ENCODE data around the gene UFSP1. TPM values are rescaled to one million over a fixed set of nuclear protein-coding genes. Genes with fewer than 3 reads are reported as not detected.

The UFSP1 gene
- total RNA-seq, 1 experiment from 2014 or later, result 2.8 TPM

DNA sequence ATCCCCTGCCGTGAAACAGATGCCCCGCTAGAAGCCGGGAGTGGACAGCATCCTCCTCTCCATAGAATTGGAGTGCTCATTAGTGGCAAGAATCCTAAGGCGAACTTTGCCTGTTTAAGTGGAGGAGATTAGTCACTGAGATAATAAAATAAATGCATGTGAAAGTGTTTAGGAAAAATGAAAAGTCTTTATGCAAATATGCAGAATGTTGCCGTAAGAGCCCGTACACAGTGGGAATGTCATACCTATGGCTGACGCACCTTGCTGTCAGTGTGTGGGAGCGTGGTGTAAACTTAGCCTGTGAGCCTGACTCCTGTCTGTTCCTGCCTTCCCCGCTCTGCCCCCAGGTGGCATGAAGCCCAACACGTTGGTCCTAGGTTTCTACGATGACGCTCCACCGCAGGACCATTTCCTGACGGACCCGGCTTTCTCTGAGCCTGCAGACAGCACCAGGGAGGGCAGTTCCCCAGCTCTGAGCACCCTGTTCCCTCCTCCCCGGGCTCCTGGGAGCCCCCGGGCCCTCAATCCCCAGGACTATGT, 24.1 kb downstream of the UFSP1 start:
- H3K4me3 ChIP-seq, result no peak overlapping the region
- ChIA-PET CTCF (no interaction called here), POLR2A (ENCODE audit: unreplicated experiment) (interaction anchor here (0.5 to 0.6 kb wide), 2 partner anchors 24 to 436 kb away, joined by 4 to 5 read pairs; partner anchors contain the start of gene UFSP1)
- H2AFZ ChIP-seq, result no peak overlapping the region
- TF ChIP-seq, protein P1, sequence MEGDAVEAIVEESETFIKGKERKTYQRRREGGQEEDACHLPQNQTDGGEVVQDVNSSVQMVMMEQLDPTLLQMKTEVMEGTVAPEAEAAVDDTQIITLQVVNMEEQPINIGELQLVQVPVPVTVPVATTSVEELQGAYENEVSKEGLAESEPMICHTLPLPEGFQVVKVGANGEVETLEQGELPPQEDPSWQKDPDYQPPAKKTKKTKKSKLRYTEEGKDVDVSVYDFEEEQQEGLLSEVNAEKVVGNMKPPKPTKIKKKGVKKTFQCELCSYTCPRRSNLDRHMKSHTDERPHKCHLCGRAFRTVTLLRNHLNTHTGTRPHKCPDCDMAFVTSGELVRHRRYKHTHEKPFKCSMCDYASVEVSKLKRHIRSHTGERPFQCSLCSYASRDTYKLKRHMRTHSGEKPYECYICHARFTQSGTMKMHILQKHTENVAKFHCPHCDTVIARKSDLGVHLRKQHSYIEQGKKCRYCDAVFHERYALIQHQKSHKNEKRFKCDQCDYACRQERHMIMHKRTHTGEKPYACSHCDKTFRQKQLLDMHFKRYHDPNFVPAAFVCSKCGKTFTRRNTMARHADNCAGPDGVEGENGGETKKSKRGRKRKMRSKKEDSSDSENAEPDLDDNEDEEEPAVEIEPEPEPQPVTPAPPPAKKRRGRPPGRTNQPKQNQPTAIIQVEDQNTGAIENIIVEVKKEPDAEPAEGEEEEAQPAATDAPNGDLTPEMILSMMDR (conservative IDR thresholded peaks at IDR 0.05), result no peak; the same call in 1 of the 2 replicates
- no peak for TF ChIP-seq EZH2 (IDR thresholded peaks at IDR 0.05; ENCODE audit: low read depth)
- peak overlapping the region; percentile 95; the same call in 1 of the 2 replicates for H3K4me2 ChIP-seq
- DNase-seq, result peak; percentile 61 to 76
- no peaks in the 10 kb centered on the region for H3K9me3 ChIP-seq (ENCODE audit: insufficient read depth, low read depth)
- no peaks in the 10 kb centered on the region for H4K20me1 ChIP-seq (ENCODE audit: insufficient read depth)
- H3F3A ChIP-seq (ENCODE audit: insufficient read depth, low read depth), result peaks cover 23% of the 10 kb centered on the region
- intact Hi-C loops (cut with micrococcal nuclease; ENCODE audit: unreplicated experiment), result loop anchor here (1.0 to 5.0 kb wide), 3 partner anchors 13 to 158 kb away; partner anchors contain the start of genes EPHB4, POP7 and SLC12A9
- no peaks in the 10 kb centered on the region for H3K36me3 ChIP-seq (ENCODE audit: low read depth)
- H3K27ac ChIP-seq, result peak overlapping the region; percentile 68; the same call in 1 of the 2 replicates
- BruUV-seq (replicated peaks), result no TSS peak
- H3K9me2 ChIP-seq (ENCODE audit: insufficient read depth), result no peaks in the 10 kb centered on the region
- H3K27me3 ChIP-seq (ENCODE audit: insufficient read depth, low read depth), result no peaks in the 10 kb centered on the region
- peaks cover 23% of the 10 kb centered on the region for H3K79me2 ChIP-seq (ENCODE audit: low read depth)
- peaks cover 18% of the 10 kb centered on the region for H3K4me1 ChIP-seq (replicated peaks; ENCODE audit: insufficient read depth)

DNA sequence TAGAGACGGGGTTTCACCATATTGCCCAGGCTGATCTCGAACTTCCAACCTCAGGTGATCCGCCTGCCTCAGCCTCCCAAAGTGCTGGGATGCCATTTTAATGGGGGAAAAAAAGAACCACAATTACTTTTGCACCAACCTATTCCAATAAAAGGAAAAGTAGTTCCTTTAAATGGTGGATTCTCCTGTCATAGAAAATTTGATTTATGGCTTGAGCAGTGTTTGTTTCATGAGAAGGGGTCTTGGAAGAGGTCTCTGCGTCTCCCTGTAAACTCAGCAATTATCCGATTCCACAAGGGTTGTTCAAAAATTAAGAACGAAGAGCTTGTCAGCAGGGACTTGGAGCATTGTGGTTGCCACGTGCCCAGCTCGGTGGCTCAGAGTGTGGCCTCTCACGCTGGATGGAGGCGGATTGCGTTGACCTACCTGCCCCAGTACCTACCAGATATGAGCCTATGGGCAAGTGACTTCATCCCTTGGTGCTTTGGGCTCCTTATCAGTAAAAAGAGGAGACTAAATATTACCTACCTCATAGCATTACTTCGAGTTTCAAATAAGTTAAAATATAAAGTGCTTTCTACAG, 25.2 kb downstream of the UFSP1 start:
- Histone ChIP-seq H3K36me3 (ENCODE audit: low read depth) (no peaks in the 10 kb centered on the region), H3K27me3 (ENCODE audit: insufficient read depth, low read depth) (no peaks in the 10 kb centered on the region), H3K9me2 (ENCODE audit: insufficient read depth) (no peaks in the 10 kb centered on the region), H3K4me2 (no peak overlapping the region), H2AFZ (no peak overlapping the region), H4K20me1 (ENCODE audit: insufficient read depth) (no peaks in the 10 kb centered on the region), H3F3A (ENCODE audit: insufficient read depth, low read depth) (peaks cover 23% of the 10 kb centered on the region), H3K79me2 (ENCODE audit: low read depth) (peaks cover 23% of the 10 kb centered on the region), H3K4me3 (no peak overlapping the region), H3K9me3 (ENCODE audit: insufficient read depth, low read depth) (no peaks in the 10 kb centered on the region), H3K27ac (no peak overlapping the region), H3K4me1 (replicated peaks; ENCODE audit: insufficient read depth) (peaks cover 18% of the 10 kb centered on the region)
- DNase-seq, result no peak
- ChIA-PET CTCF (interaction anchor here (0.6 kb wide), 2 partner anchors 96 to 119 kb away, joined by 4 to 11 read pairs; no protein-coding TSS in a partner anchor), POLR2A (ENCODE audit: unreplicated experiment) (interaction anchor here (0.6 kb wide), 1 partner anchor 37 kb away, joined by 3 read pairs; the partner anchor contains the start of gene EPHB4)
- intact Hi-C loops (cut with micrococcal nuclease; ENCODE audit: unreplicated experiment), result no loop called here
- no TSS peak for BruUV-seq (replicated peaks)
- no peak for TF ChIP-seq EZH2 (IDR thresholded peaks at IDR 0.05; ENCODE audit: low read depth)
- TF ChIP-seq, protein P1 (conservative IDR thresholded peaks at IDR 0.05), result no peak

DNA sequence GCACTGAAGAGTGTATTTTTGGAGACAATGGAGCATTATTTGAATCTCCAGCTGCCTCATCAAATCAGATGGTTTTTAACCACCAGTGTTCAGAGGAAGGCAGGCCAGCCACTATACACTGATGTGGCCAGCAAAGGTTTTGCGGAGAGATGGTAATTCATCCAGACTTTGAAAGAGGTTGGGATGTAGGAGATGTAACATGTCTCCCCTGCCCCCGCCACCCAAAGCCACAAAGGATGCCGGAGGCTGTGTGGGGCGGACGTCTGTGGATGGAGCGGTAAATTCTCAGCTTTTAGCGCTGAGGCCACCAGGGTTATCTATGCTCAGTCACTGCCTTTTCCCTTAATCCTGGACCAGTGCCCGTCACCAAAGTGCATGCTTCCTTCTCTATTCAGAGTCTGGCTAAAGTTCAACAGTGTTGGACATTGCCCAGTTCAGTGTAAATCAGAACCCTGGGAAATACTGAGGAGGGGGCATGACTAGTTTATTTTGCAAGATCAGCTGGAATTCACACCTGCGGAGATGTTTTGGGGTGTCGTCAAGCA, 26.0 kb downstream of the UFSP1 start:
- Histone ChIP-seq H3K27ac (no peak overlapping the region), H3K4me1 (replicated peaks; ENCODE audit: insufficient read depth) (peaks cover 13% of the 10 kb centered on the region), H3K9me2 (ENCODE audit: insufficient read depth) (no peaks in the 10 kb centered on the region), H3F3A (ENCODE audit: insufficient read depth, low read depth) (peaks cover 23% of the 10 kb centered on the region), H3K4me2 (no peak overlapping the region), H3K79me2 (ENCODE audit: low read depth) (peaks cover 15% of the 10 kb centered on the region), H3K27me3 (ENCODE audit: insufficient read depth, low read depth) (no peaks in the 10 kb centered on the region), H3K9me3 (ENCODE audit: insufficient read depth, low read depth) (no peaks in the 10 kb centered on the region), H2AFZ (no peak overlapping the region), H3K36me3 (ENCODE audit: low read depth) (no peaks in the 10 kb centered on the region), H3K4me3 (no peak overlapping the region), H4K20me1 (ENCODE audit: insufficient read depth) (no peaks in the 10 kb centered on the region)
- POLR2A ChIA-PET (ENCODE audit: unreplicated experiment), result no interaction called here
- BruUV-seq (replicated peaks), result no TSS peak
- intact Hi-C loops (cut with micrococcal nuclease; ENCODE audit: unreplicated experiment), result no loop called here
- TF ChIP-seq, protein P1 (conservative IDR thresholded peaks at IDR 0.05), result no peak
- TF ChIP-seq EZH2 (IDR thresholded peaks at IDR 0.05; ENCODE audit: low read depth), result no peak
- CTCF ChIA-PET, result no interaction called here
- no peak for DNase-seq
